HG03064 (cell line): ENCODE measurements around the gene CIART.
"Not testable (repeated sequence)": the region's sequence is repeated elsewhere in the genome, so short reads cannot be mapped to it uniquely, and the experiment has no call there.

ENCODE experiments used
- ATAC-seq: cut with Tn5 transposase; IDR thresholded peaks from one replicate; pipeline ENCODE4 v1.9.1; 2021; ENCODE audit warnings: low read depth; ENCODE audit not compliant: unreplicated experiment

Gene CIART

DNA sequence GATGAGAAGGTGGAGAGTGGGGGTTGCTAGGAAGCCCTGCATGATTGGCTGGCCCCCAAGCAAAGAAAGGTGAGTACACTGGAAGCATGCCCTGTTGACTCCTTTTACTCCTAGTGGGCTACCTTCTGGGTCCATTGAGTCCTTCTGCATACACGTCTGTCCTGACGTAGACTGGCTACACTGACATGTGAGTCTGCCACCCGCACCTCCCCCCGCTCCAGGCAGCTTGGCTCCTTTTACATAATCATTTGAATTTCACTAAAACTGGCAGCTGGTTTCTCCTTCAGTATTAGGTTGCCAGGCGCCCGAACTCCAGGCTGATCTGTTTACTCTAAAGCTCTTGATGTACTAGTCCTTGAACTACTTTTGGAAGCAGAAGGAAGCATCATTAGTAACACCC lies 20.0 kb downstream of the CIART start:
- ATAC-seq, result no peak

- no peak for ATAC-seq
These were observed 20.5 kb downstream of the CIART start for GRCh38 chr1:150302902-150303301.

- not testable (repeated sequence) for ATAC-seq
These were observed 26.2 kb downstream of the CIART start for GRCh38 chr1:150308585-150308984.

DNA sequence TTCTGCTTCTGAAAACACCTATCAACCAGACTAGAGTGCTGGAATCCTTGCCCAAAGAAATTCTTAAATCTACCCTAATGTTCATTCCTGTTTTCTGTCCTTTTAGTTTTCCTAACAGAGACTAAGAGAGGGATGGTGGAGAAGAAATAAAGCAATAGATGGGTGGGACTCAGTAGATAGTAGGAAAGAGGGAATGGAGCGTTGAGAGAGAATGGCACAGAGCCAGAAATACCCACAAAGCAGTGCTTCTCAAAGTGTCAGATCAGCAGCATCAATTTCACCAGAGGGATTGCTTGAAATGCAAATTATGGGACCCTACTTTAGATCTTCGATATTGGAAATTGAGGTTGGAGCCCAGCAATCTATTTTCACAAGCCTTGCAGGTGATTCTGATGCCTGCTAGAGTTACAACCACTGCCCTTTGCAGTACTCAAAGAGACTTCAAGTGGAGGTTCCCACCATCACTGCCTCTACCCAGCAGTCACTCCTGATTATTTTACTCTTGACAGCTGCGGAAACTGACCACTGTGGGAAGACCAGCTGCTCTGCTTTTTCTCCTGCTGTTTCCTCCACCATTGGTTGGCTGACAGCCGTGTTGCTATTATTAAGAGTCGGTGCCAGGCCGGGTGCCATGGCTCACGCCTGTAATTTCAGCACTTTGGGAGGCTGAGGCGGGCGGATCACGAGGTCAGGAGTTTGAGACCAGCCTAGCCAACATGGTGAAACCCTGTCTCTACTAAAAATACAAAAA lies 27.6 kb downstream of the CIART start:
- no peak for ATAC-seq

GRCh38 chr1:150311762-150312161 lies 29.4 kb downstream of the CIART start:
- ATAC-seq, result no peak

DNA sequence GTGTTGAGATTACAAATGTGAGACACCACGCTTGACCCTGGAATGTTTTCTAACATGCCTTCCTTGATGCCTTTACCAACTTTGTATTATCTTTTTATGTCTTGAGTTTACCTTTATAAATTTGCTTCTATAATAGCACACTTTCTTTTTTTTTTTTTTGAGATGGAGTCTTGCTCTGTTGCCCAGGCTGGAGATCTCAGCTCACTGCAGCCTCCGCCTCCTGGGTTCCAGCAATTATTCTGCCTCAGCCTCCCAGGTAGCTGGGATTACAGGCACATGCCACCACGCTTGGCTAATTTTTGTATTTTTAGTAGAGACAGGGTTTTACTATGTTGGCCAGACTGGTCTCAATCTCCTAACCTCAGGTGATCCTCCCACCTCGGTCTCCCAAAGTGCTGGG lies 32.3 kb downstream of the CIART start:
- ATAC-seq, result not testable (repeated sequence)

DNA sequence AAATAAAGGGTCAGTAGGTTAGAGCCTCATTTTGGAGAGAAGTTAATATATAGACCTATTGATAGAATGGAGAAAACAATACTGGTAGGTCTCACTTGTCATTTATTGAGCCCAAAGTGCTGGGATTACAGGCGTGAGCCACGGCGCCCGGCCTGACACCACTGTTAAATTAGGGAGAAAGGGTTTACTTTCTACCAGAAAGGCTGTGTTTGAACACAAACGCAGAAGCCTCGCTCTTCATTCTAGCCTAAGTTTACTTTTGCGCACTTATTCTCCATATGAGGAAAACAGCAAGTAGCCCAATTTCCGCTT lies 38.3 kb downstream of the CIART start:
- no peak for ATAC-seq

DNA sequence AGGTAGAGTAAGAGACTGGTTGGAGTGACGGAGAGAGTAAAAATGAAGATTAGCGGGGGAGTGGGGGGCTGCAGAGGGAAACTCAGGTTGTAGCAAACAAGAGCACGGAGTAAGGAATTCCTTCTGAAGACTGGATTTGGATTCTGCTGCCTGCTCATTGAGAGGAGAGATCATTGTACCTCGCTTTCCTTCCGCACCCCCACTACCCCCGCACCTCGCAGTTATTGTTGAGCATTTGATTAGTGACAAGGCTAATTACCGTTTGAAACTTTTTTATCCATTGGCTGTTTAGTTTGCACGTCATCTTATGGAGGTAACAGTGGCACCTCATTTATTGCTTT lies 39.4 kb downstream of the CIART start:
- no peak for ATAC-seq

- no peak for ATAC-seq
These were observed 40.0 kb downstream of the CIART start for GRCh38 chr1:150322310-150322709.

- ATAC-seq, result no peak
These were observed 50.4 kb downstream of the CIART start for GRCh38 chr1:150332651-150333290.
